ENCODE results near the gene LACTB. TPM values are rescaled to one million over a fixed set of nuclear protein-coding genes. Genes with fewer than 3 reads are reported as not detected.

The LACTB gene
- polyA plus RNA-seq, 1 experiment, result 51.1 TPM

DNA sequence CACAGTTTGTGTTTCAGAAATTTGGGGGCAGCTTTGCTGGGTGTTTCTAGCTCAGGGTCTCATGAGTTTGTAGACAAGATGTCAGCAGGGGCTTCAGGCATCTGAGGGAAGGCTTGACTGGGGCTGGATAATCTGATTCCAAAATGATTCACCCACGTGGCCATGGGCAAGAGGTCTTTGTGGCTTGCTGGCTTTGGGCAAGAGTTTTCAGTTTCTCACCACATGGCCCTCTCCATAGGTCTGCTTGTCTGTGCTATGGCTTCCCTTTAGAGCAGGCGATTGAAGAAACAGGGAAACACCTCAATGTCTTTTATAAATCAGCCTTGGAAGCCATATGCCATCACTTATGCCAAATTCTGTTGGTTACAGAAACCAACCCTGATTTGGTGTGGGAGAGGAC is 23.8 kb downstream of the LACTB start:
- CTCF ChIA-PET, result no interaction called here
- H3K27ac ChIP-seq (ENCODE audit: low read depth, low read length), result no peak overlapping the region
- no peaks in the 10 kb centered on the region for H3K27me3 ChIP-seq (ENCODE audit: control insufficient read depth, insufficient read depth, low read length)
- H3K4me3 ChIP-seq (ENCODE audit: low read depth, low read length), result no peak overlapping the region
- TF ChIP-seq, protein P1, sequence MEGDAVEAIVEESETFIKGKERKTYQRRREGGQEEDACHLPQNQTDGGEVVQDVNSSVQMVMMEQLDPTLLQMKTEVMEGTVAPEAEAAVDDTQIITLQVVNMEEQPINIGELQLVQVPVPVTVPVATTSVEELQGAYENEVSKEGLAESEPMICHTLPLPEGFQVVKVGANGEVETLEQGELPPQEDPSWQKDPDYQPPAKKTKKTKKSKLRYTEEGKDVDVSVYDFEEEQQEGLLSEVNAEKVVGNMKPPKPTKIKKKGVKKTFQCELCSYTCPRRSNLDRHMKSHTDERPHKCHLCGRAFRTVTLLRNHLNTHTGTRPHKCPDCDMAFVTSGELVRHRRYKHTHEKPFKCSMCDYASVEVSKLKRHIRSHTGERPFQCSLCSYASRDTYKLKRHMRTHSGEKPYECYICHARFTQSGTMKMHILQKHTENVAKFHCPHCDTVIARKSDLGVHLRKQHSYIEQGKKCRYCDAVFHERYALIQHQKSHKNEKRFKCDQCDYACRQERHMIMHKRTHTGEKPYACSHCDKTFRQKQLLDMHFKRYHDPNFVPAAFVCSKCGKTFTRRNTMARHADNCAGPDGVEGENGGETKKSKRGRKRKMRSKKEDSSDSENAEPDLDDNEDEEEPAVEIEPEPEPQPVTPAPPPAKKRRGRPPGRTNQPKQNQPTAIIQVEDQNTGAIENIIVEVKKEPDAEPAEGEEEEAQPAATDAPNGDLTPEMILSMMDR (IDR thresholded peaks at IDR 0.05; ENCODE audit: low read depth, low read length), result no peak
- H3K9me3 ChIP-seq (ENCODE audit: control insufficient read depth, insufficient read depth, low read length), result peaks cover 6% of the 10 kb centered on the region; the same call in 1 of the 2 replicates
- DNase-seq (ENCODE audit: low read depth, low spot score), result no peak
- POLR2A ChIA-PET, result no interaction called here

DNA sequence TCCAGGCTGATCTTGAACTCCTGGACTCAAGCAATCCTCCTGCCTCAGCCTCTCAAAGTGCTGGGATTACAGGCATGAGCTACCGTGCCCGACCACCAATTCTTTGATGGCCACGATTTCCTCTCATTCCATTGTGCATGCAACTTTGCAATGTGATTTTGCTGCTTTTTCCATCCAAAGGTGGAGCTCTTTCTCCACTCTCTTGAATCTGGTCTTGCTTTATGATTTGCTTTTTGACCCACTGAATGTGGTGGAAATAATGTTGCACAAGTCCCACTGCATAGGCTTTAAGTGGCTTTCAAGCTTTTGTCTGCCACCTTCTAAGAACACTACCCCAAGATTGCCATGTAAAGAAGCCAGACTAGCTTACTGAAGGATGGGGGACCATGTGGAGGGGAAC is 25.0 kb downstream of the LACTB start:
- no peak for DNase-seq (ENCODE audit: low read depth, low spot score)
- no peak overlapping the region for H3K27ac ChIP-seq (ENCODE audit: low read depth, low read length)
- H3K4me3 ChIP-seq (ENCODE audit: low read depth, low read length), result no peak overlapping the region
- H3K27me3 ChIP-seq (ENCODE audit: control insufficient read depth, insufficient read depth, low read length), result no peaks in the 10 kb centered on the region
- POLR2A ChIA-PET, result interaction anchor here (0.7 to 1.6 kb wide), 3 partner anchors 8 to 141 kb away, joined by 3 to 4 read pairs (median 4); no protein-coding TSS in a partner anchor
- CTCF ChIA-PET, result interaction anchor here (1.0 to 1.1 kb wide), 2 partner anchors 99 to 396 kb away, joined by 3 read pairs; no protein-coding TSS in a partner anchor
- H3K9me3 ChIP-seq (ENCODE audit: control insufficient read depth, insufficient read depth, low read length), result peaks cover 6% of the 10 kb centered on the region; the same call in 1 of the 2 replicates
- TF ChIP-seq, protein P1 (IDR thresholded peaks at IDR 0.05; ENCODE audit: low read depth, low read length), result peak; percentile 34; the same call in 1 of the 2 replicates

DNA sequence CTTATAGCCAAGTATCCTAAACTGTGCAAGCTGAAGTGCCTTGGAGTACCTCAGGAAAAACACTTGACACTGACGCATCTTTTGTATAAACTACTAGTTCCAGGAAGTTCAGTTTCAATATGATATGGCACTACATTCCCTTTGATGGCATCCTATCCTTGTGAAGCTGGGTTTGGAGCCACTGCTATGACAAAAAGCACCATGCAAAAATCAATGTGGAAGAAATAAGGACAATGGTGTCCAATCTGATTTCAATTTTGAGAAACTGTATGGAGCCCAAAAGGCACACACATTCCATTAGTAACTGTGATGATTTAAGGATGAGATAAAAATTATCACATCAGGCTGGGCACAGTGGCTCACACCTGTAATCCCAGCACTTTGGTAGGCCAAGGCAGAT is 30.0 kb downstream of the LACTB start:
- no peak overlapping the region for H3K4me3 ChIP-seq (ENCODE audit: low read depth, low read length)
- H3K9me3 ChIP-seq (ENCODE audit: control insufficient read depth, insufficient read depth, low read length), result peaks cover 6% of the 10 kb centered on the region; the same call in 1 of the 2 replicates
- CTCF ChIA-PET, result interaction anchor here (1.1 kb wide), 1 partner anchor 104 kb away, joined by 4 read pairs; no protein-coding TSS in a partner anchor
- H3K27me3 ChIP-seq (ENCODE audit: control insufficient read depth, insufficient read depth, low read length), result no peaks in the 10 kb centered on the region
- H3K27ac ChIP-seq (ENCODE audit: low read depth, low read length), result peak overlapping the region; percentile 3
- no peak for DNase-seq (ENCODE audit: low read depth, low spot score)
- TF ChIP-seq, protein P1 (IDR thresholded peaks at IDR 0.05; ENCODE audit: low read depth, low read length), result no peak
- POLR2A ChIA-PET, result interaction anchor here (0.7 kb wide), 1 partner anchor 17 kb away, joined by 3 read pairs; no protein-coding TSS in a partner anchor

DNA sequence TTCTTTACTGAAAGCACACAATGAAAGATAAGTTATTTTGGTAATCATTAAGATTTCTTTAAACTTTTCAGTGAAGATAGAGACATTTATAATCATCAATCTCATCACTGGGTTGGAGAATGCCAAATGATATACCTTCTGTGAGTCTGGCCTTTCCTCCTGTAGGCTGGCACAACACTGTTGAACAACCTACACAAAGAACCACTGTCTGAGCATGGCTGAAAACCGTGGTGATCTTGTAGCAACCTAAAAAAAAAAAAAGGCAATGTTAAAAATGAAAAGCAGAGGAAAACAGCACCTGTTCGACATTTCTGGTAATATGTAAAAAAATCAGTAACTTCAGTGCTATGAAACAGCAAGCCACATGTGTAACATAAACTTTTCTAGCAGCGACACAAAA is 33.8 kb downstream of the LACTB start:
- CTCF ChIA-PET, result interaction anchor here (0.6 kb wide), 1 partner anchor 247 kb away, joined by 3 read pairs; no protein-coding TSS in a partner anchor
- H3K27me3 ChIP-seq (ENCODE audit: control insufficient read depth, insufficient read depth, low read length), result no peaks in the 10 kb centered on the region
- POLR2A ChIA-PET, result interaction anchor here (0.8 to 1.5 kb wide), 2 partner anchors 19 to 61 kb away, joined by 3 to 4 read pairs; no protein-coding TSS in a partner anchor
- H3K4me3 ChIP-seq (ENCODE audit: low read depth, low read length), result peak overlapping the region; percentile 88
- H3K27ac ChIP-seq (ENCODE audit: low read depth, low read length), result no peak overlapping the region
- TF ChIP-seq, protein P1 (IDR thresholded peaks at IDR 0.05; ENCODE audit: low read depth, low read length), result no peak
- no peaks in the 10 kb centered on the region; the same call in 1 of the 2 replicates for H3K9me3 ChIP-seq (ENCODE audit: control insufficient read depth, insufficient read depth, low read length)
- DNase-seq (ENCODE audit: low read depth, low spot score), result no peak

DNA sequence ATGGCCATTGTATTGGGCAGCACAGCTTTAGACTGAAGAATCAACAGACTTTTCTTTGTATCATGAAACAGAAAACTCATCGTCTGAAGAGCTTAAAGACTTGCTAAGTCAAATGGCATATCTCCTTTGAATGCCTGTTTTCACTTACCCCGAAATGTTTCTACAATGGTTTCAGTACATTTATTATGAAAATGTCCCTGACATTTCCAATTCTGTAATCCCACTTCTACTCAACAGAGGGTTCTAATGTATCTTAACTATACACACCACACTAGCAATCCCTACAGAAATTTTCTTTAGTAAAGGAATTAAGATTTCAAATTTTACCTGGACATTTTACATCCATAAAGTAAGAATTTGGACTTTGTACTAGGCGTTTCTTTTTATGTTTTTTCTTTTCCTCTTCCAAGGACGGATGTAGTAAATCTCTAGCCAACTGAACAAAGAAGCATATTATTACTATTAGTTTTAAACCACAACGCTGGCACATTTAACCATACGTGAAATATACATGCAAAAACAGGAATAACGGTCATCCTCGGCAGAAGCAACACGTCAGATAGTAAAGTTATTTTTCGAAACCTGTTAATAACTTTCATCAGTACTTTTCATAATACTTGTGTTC is 34.5 kb downstream of the LACTB start:
- POLR2A ChIA-PET, result interaction anchor here (0.7 to 1.9 kb wide), 11 partner anchors 21 to 335 kb away, joined by 3 to 14 read pairs (median 7); partner anchors contain the start of gene APH1B
- CTCF ChIA-PET, result interaction anchor here (0.6 kb wide), 1 partner anchor 246 kb away, joined by 3 read pairs; no protein-coding TSS in a partner anchor
- H3K27me3 ChIP-seq (ENCODE audit: control insufficient read depth, insufficient read depth, low read length), result no peaks in the 10 kb centered on the region
- peak overlapping the region; percentile 98 for H3K27ac ChIP-seq (ENCODE audit: low read depth, low read length)
- no peaks in the 10 kb centered on the region; the same call in 1 of the 2 replicates for H3K9me3 ChIP-seq (ENCODE audit: control insufficient read depth, insufficient read depth, low read length)
- DNase-seq (ENCODE audit: low read depth, low spot score), result no peak
- peak overlapping the region; percentile 88 for H3K4me3 ChIP-seq (ENCODE audit: low read depth, low read length)
- TF ChIP-seq, protein P1 (IDR thresholded peaks at IDR 0.05; ENCODE audit: low read depth, low read length), result no peak

Measured in AG04450 (cell line).